NB4 (cell line): Measurements from ENCODE around the gene WDR83.
"Not testable (repeated sequence)": the region's sequence is repeated elsewhere in the genome, so short reads cannot be mapped to it uniquely, and the experiment has no call there.

ENCODE experiments used
- DNase-seq: peaks from one replicate; pipeline ENCODE4 v3.0.0; 2010; ENCODE audit warnings: low read depth
- H3K4me3 ChIP-seq: one replicate; pipeline ENCODE4 v1.5.1; 2011; ENCODE audit warnings: mild to moderate bottlenecking, low read depth, low read length, moderate library complexity
- MYC ChIP-seq: IDR thresholded peaks from 2 replicates; pipeline ENCODE4 v1.6.1; 2011; ENCODE audit warnings: low read depth, low read length
- POLR2A ChIP-seq: IDR thresholded peaks from 2 replicates; pipeline ENCODE4 v1.6.1; 2011; ENCODE audit warnings: mild to moderate bottlenecking; ENCODE audit not compliant: insufficient read length; ENCODE audit errors: extremely low read depth
- TF ChIP-seq, protein P1 (sequence below): IDR thresholded peaks from one replicate; pipeline ENCODE4 v1.5.1; 2012; ENCODE audit warnings: low read depth, low read length
- TF ChIP-seq, protein P2 (sequence below): IDR thresholded peaks from 2 replicates; pipeline ENCODE4 v1.6.1; 2011; ENCODE audit warnings: low read depth, low read length

Gene WDR83

DNA sequence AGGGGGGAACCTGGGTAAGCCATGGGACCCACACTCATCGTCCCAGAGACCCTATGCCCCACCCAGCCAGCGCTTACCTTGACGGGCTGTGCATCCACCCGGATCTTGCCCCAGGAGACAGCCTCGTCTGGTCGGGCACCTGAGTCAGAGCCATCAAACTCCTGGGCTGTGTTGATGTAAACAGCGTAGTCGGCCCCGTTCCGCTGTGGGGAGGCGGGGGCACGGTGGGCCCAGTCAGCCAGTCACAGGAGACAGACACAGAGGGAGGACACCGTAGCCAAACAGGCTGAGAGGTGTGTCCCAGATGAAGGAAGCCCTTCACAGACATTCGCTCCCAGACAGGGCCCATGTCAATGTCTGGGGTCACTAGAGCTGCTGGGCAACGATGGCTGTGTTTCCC, 9.3 kb downstream of the WDR83 start:
- TF ChIP-seq, protein P1, sequence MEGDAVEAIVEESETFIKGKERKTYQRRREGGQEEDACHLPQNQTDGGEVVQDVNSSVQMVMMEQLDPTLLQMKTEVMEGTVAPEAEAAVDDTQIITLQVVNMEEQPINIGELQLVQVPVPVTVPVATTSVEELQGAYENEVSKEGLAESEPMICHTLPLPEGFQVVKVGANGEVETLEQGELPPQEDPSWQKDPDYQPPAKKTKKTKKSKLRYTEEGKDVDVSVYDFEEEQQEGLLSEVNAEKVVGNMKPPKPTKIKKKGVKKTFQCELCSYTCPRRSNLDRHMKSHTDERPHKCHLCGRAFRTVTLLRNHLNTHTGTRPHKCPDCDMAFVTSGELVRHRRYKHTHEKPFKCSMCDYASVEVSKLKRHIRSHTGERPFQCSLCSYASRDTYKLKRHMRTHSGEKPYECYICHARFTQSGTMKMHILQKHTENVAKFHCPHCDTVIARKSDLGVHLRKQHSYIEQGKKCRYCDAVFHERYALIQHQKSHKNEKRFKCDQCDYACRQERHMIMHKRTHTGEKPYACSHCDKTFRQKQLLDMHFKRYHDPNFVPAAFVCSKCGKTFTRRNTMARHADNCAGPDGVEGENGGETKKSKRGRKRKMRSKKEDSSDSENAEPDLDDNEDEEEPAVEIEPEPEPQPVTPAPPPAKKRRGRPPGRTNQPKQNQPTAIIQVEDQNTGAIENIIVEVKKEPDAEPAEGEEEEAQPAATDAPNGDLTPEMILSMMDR, result no peak
- no peak for TF ChIP-seq POLR2A
- TF ChIP-seq, protein P2, sequence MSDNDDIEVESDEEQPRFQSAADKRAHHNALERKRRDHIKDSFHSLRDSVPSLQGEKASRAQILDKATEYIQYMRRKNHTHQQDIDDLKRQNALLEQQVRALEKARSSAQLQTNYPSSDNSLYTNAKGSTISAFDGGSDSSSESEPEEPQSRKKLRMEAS, result no peak
- no peak overlapping the region for H3K4me3 ChIP-seq
- DNase-seq, result no peak

DNA sequence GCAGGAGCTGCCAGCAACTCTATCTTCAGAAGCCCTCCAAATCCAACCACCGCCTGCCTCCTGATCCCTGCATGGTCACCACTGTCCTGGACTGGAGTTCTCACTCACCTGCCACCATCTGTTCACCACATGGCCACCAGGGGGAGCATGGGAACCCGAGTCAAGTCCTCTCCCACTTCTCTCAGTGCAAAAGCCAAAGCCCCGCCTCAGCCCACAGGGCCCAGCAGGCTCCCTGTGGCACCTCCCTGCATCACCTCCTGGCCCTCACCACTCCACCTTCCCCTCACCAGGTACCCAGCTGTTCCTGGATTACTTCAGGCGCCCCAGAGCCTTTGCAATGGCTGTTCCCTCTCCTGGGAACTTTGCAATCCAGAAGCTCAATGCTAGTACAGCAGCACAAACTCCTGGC, 9.8 kb downstream of the WDR83 start:
- peak; percentile 83 for DNase-seq
- no peak overlapping the region for H3K4me3 ChIP-seq
- no peak; the same call in 1 of the 2 replicates for TF ChIP-seq MYC
- TF ChIP-seq, protein P2, result peak; percentile 81
- TF ChIP-seq, protein P1, result peak; percentile 79

DNA sequence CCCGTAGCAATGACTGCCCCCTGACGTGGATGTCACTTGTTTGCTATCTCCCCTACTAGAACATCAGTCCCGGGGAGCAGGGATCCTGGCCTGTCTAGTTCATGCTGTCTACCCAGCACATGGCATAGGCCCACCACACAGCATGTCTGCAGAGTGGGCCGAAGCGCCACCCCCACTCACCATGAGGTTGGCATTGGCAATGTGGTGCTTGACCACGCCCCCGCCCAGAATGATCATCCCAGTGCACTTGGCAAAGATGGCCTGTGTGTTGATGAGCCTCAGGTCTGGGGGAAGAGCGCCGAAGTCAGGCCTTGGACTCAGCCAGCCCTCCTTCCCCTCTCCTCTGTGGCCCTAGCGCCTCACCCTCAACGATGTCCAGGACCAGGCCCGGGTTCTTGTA, 10.3 kb downstream of the WDR83 start:
- TF ChIP-seq POLR2A, result no peak
- TF ChIP-seq MYC, result no peak
- TF ChIP-seq, protein P1, result no peak
- TF ChIP-seq, protein P2, result no peak
- H3K4me3 ChIP-seq, result no peak overlapping the region
- no peak for DNase-seq

DNA sequence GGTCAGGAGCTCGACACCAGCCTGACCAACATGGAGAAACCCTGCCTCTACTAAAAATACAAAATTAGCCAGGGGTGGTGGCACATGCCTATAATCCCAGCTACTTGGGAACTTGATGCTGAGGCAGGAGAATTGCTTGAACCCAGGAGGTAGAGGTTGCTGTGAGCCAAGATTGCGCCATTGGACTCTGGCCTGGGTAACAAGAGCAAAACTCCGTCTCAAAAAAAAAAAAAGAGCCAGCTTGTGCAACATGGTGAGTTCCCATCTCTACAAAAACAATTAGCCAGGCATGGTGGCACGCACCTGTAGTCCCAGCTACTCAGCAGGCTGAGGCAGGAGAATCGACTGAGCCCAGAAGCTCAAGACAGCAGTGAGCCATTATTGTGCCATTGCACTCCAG, 11.4 kb downstream of the WDR83 start:
- H3K4me3 ChIP-seq, DNase-seq: not testable (repeated sequence)

DNA sequence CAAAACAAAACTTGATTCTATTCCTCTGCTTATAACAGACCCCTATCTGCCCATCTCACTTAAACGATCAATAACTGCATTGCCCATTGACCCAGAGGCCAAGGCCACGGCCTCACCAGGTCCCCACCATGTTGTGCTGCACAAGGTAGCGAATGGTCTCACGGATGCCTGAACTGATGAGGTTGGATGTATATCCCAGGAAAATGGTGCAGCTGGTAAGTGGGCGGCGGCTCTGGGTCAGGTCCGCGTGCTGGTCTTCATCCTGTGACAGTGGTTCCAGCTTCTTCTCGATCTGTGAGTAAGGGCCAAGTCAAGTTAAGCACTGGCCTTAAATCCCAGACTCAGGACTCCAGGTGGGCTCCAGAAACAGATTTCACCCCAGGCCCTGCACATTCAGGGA, 13.4 kb downstream of the WDR83 start:
- no peak for DNase-seq
- TF ChIP-seq MYC (no peak), POLR2A (no peak)
- TF ChIP-seq, protein P1, result no peak
- TF ChIP-seq, protein P2, result no peak
- H3K4me3 ChIP-seq, result peak overlapping the region; percentile 21

DNA sequence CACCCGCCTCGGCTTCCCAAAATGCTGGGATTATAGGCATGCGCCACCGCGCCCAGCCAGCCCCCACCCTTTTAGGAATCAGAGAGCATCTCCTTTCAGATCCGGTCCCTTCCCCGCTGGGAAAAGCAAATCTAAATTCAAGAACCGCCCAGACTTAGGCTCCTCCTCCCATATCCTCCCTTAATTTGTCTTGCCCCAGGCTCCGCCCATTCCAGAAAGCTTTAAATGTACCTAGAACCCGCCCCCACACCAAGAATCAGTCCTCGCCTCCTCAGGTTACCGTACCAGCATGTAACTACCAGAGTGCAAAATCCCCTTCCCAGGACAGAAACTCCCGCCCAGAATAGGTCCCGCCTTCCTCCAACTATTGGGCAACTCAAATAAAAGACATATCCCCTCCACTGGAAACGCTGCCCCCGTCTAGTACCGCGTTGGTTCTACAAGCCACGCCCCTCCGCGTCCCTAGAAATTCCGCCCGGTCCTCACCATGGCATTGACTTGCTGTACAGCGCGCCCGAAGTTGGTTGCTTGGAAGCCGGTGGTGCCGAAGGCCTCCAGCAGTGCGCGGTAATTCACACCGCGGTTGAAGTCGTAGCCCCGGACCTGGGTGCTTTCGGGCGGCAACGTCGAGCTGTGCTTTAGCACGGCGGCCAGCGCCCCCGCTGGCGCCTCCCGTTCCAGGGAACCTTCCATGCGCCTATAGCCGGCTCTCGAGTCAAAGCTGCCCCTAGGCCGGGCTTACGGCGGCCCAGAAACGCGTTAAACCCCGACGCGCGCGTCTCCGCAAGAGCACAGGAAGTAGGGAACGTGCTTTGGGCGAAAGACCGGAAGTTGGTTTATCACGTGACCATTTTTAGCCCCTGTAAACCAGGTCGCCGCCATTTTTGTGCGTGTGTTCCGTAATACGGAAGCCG, 14.7 kb downstream of the WDR83 start, which contains the start of gene DHPS:
Gene DHPS (minus strand): TSS at position 807 of the 914 bp plus-strand sequence. CDS start 114 bp downstream, at position 693.
- peak; percentile 90 for TF ChIP-seq MYC
- TF ChIP-seq, protein P1, result no peak
- TF ChIP-seq, protein P2, result peak; percentile 92
- peak; percentile 70 for TF ChIP-seq POLR2A
- peak within 1 kb of the TSS; percentile 85 for H3K4me3 ChIP-seq
- peak; percentile 98 for DNase-seq
